GM20431 (cell line): ENCODE measurements around the gene STT3A.

Experiments used
- in situ Hi-C: fragments of 300-500 bp; cut with MseI, MboI; formaldehyde crosslinking; loops from one replicate; pipeline ENCODE4 v1.15.0; 2020; ENCODE audit warnings: low sequenced_read_pairs; ENCODE audit not compliant: unreplicated experiment

STT3A gene

GRCh38 chr11:125592305-125593113 is at the start of gene STT3A:
TSS of gene STT3A (plus strand) at chr11:125592852. CDS start at chr11:125595916, 3,064 bp downstream.
- in situ Hi-C loops = loop anchor here (25.0 kb wide), 1 partner anchor 295 kb away; the partner anchor contains the start of gene HYLS1

DNA sequence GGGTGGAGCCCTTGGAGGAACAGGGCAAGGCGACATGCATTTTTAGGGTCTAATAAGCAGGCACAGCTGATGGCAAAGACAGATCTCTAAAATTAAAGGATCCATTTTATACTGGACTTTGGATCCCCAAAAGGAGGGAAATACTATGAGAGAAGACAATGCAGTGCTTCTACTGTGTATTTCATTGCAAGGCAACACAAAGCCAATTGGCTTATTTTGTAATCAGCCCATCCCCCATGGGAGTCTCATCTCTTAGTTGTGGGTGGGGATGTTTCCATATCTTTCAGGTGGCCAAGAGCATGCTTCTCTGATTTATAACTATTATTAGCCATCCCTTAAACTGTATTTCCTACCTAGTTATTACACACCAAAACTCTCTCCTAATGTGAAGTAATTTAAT is 41.9 kb upstream of the STT3A start:
- in situ Hi-C loops = no loop called here

GRCh38 chr11:125551835-125552342 is 40.8 kb upstream of the STT3A start:
- in situ Hi-C loops = no loop called here

DNA sequence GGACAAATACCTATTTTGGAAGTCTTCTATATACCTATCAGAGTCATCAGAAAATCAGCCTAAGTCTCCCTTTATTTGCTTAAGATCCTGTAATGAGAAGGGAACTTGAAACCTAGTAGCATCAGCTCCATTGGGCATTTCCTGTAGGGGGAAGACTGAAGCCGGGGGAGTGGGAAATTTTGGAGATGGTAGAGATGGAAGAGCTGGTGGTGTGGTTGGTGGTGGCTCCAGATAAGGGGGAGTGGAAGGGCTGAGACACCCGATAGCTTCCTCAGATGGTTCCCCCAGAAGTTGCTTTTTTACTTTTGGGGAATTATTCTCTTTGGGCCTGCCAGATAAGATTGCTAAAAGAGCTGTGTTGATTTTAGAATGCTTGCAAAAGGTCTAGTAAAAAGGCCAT is 39.7 kb upstream of the STT3A start:
- in situ Hi-C loops = no loop called here

DNA sequence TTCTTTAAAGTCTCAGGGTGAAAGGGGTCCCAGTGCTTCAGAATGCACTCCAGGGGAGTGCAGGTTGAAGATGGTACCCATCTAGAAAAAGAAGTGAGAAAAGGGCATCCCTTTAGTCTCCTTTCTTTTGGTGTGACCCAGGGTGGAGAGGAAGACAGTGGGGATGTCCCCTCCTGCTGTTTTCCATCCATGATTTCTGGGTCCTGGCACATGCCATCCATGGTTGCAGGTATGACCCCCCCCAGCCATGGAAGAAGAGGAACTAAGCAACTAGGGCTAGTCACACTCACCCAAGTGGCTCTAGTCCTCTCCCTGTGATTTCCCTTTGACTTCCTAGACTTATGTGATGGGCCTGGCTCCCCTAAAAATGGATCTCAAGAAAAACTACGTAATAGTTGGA is 39.3 kb upstream of the STT3A start:
- in situ Hi-C loops = no loop called here

GRCh38 chr11:125554038-125554437 is 38.6 kb upstream of the STT3A start:
- in situ Hi-C loops = no loop called here

GRCh38 chr11:125559888-125560287 is 32.8 kb upstream of the STT3A start:
- in situ Hi-C loops = no loop called here

GRCh38 chr11:125561924-125562323 is 30.7 kb upstream of the STT3A start:
- in situ Hi-C loops = no loop called here

DNA sequence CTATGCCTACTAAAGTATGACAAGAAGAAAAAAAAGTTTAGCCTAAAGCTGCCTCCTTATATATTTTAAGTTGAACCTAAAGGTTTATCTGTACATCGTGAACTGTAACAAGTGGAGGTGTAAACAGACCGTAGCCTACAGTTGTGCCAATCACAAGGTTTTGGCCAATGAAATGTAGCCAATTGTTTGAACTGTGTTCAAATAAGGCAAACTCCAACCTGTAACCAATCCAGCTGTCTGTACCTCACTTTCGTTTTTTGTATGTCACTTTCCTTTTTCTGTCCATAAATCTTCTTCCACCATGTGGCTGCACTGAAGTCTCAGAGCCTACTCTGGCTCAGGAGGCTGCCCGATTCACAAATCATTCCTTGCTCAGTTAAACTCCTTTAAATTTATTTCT is 30.2 kb upstream of the STT3A start:
- in situ Hi-C loops = no loop called here

DNA sequence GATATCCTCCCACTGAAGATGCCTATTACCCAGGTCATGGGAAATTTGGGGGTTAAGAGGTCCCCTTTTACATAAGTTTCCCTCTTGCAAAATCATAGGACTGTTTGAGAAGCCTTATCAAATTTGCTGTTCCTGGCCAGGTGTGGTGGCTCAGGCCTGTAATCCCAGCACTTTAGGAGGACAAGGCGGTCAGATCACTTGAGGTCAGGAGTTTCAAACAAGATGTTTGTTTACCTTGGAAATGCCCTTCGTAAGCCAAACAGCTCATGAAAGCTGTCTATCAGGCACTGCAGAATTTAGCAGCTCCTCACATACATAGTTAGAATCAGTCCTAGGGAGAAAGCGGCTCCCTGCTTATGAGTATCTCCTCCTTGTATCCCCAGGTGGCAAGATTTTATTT is 28.3 kb upstream of the STT3A start:
- in situ Hi-C loops = no loop called here

DNA sequence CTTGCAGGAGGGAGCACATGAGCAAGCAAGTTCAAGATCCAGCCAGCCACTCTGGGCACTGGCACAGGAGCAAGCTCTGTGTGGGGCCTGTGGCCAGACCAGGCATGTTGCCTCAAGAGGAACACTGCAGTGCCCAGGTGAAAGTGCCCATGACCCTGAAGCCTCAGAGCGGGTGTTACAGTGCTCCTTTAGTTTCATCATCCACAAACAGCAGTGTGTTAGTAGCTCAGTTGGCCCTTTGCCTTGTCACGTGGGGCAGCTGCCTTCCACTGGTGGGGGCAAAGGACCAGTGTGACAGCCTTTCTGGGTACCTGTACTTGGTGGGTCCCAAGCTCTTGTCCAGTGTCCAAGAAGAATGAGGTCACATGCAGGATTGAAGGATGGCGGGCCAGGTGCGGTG is 26.4 kb upstream of the STT3A start:
- in situ Hi-C loops = no loop called here

DNA sequence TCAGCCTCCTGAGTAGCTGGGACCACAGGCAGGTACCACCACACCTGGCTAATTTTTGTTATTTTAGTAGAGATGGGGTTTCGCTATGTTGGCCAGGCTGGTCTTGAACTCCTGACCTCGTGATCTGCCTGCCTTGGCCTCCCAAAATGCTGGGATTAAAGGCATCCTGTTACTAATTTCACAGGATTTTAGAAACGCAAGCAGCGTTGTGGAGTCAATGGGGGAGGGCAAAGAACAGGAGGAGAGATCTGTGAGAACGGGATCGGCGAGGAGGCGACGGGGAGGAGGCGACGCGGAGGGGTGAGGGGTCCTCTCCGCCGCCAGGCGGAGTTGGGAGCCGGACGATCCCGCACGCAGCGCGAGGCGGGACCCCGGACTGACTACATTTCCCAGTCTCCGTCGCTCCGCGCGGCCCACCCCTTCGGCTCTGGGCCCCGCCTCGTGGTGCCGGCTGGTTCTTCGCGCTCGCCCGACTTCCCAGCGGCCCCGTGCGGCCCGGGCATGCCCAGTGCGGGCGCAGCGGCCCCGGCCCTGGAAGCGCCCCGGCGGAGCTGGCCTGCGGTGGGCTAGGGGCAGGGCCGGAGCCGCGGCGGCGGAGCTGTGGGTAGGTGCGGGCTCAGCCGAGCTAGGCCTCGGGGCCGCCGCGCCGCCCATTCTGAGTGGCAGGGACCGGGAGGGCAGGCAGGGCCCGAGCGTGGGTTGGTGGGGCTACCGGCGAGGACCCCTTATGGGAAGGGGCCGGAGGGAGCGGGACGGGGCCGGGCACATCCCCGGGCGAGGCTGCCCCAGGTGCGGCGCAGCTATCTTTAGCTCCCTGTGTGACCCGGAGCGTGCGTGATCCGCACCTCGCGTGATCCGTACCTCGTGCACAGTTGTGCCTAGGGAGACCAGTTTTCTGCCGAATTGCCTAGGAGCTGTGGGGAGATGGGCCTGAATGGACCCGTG is 23.4 kb upstream of the STT3A start, which contains the start of gene EI24:
EI24 (plus strand) TSS at position 508 of the 945 bp plus-strand sequence. CDS start 3,051 bp downstream, outside the sequence.
- in situ Hi-C loops = no loop called here

DNA sequence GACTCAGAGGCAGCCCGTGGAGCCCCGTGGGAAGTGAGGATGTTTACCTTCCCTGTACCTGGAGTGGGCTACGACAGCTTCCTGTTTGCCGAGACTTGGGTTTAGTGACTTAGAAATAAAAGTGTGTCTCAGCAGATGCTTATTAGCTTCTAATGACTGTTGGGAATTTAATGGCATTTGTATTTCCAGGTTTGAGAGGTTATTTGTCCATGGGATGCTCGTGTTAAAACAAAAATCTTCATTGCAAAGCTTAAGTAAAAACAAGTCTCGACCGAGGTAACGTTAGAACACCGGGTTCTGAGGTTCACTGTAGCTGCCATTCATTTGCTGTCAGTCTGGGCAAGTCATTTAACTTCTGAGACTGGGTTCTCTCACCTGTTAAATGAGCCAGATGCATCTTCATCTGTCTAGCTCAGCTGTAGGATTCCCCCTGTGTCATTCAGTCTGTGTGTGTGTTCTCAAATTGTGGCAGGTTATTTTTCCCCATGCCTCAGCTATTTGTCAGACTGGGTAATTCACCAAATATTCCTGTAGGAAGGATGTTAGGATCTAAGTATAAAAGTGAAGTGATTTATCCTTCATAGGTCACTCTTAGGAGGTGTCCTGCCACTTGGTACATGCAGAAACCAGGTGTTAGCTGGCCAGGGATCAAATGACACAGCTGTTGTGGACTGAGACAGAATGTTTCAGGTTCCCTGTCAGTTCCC is 22.6 kb upstream of the STT3A start:
- in situ Hi-C loops = no loop called here

- in situ Hi-C loops = no loop called here
Observed at GRCh38 chr11:125570952-125571351, 21.7 kb upstream of the STT3A start.

DNA sequence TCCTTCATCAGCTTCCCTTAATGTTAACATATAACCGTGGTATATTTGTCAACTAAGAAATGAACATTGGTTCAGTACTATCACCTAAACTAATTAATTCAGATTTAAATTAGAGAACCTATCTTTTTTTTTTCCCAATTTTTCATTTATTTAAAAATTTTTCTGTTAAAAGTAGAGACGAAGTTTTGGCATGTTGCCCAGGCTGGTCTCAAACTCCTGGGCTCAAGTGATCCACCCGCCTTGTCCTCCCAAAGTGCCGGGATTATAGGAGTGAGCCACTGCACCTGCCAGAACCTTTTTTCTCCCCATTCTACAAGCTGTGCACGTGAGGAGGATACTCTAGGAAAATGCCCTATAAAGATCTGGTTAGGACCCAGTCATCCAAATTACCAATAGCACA is 19.7 kb upstream of the STT3A start:
- in situ Hi-C loops = no loop called here

GRCh38 chr11:125577181-125577580 is 15.5 kb upstream of the STT3A start:
- in situ Hi-C loops = loop anchor here (25.0 kb wide), 1 partner anchor 310 kb away; the partner anchor contains the start of gene HYLS1

DNA sequence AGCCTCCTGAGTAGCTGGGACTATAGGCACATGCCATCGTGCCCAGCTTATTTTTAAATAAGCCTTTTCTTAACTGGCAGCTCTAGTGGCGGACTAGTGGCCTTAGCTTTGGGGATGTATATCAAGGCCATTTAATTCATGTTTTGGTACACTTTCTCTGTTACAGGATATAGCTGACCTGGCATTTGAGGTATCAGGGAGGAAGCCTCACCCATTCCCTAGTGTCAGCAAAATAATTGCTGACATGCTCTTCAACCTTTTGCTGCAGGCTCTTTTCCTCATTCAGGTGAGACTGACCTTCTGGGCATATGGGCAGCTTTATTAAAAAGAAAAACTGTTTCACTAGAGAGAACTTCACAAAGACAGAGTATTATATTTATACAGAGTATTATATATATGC is 13.9 kb upstream of the STT3A start:
- in situ Hi-C loops = loop anchor here (25.0 kb wide), 1 partner anchor 309 kb away; the partner anchor contains the start of gene HYLS1

DNA sequence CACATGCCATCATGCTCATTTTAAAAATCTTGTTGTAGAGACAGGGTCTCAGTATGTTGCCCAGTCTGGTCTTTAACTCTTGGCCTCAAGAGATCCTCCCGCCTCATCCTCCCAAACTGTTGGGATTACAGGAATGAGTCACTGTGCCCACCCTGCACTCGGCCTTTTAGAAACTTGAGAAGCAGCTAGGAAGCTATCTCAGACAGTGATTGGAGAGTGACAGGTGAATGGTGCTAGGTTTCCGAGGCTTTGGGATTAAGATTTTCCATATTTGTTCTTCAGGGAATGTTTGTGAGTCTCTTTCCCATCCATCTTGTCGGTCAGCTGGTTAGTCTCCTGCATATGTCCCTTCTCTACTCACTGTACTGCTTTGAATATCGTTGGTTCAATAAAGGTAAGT is 12.8 kb upstream of the STT3A start:
- in situ Hi-C loops = loop anchor here (25.0 kb wide), 1 partner anchor 307 kb away; the partner anchor contains the start of gene HYLS1

DNA sequence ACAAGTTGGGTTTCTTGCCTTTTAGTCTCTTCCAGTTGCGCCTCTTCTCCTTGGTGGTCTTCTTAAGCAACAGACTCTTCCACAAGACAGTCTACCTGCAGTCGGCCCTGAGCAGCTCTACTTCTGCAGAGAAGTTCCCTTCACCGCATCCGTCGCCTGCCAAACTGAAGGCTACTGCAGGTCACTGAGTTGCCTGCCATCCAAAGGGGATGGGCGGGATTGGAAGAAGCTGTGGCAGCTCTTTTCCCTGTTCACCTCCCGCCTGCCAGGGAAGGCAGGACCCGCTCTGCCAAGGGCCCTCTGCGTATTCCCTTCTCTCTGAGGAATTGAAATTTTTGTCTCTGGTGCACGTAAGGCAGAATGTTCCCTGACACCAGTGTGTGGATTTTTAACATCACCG is 9.2 kb upstream of the STT3A start:
- in situ Hi-C loops = loop anchor here (25.0 kb wide), 1 partner anchor 304 kb away; the partner anchor contains the start of gene HYLS1

- in situ Hi-C loops = loop anchor here (25.0 kb wide), 1 partner anchor 302 kb away; the partner anchor contains the start of gene HYLS1
Observed at GRCh38 chr11:125585487-125585886, 7.2 kb upstream of the STT3A start.
